H9 (cell line): Measurements from ENCODE around the gene LYZL6. TPM values are rescaled to one million over a fixed set of nuclear protein-coding genes. Genes with fewer than 3 reads are reported as not detected.

Source experiments
- DNase-seq: peaks from one replicate; pipeline ENCODE4 v3.0.0-alpha.2; 2017
- H2AFZ ChIP-seq: one replicate; pipeline ENCODE4 v1.6.1; 2013; ENCODE audit warnings: mild to moderate bottlenecking, low read length, control low read depth, moderate library complexity
- H2AK5ac ChIP-seq: 2 replicates; pipeline ENCODE4 v1.6.1; 2013; ENCODE audit warnings: low read length, control low read depth, mixed read lengths; ENCODE audit not compliant: insufficient read length
- H2BK120ac ChIP-seq: one replicate; pipeline ENCODE4 v1.6.1; 2013; ENCODE audit warnings: low read depth, mild to moderate bottlenecking, low read length, control low read depth, inconsistent platforms; ENCODE audit not compliant: poor library complexity, severe bottlenecking
- H2BK12ac ChIP-seq: 2 replicates; pipeline ENCODE4 v1.6.1; 2013; ENCODE audit warnings: low read length, control low read depth, mixed read lengths, low read depth; ENCODE audit not compliant: insufficient read length
- H2BK15ac ChIP-seq: 2 replicates; pipeline ENCODE4 v1.6.1; 2013; ENCODE audit warnings: low read depth, low read length, control low read depth
- H2BK20ac ChIP-seq: one replicate; pipeline ENCODE4 v1.6.1; 2013; ENCODE audit warnings: low read depth, mild to moderate bottlenecking, low read length, control low read depth, inconsistent platforms; ENCODE audit not compliant: poor library complexity, severe bottlenecking
- H2BK5ac ChIP-seq: 2 replicates; pipeline ENCODE4 v1.6.1; 2013; ENCODE audit warnings: low read length, control low read depth, mixed read lengths; ENCODE audit not compliant: insufficient read length
- H3K14ac ChIP-seq: 2 replicates; pipeline ENCODE4 v1.6.1; 2013; ENCODE audit warnings: low read length, control low read depth; ENCODE audit not compliant: insufficient read depth
- H3K18ac ChIP-seq: 2 replicates; pipeline ENCODE4 v1.6.1; 2013; ENCODE audit warnings: low read depth, mild to moderate bottlenecking, mixed read lengths, low read length, control low read depth; ENCODE audit not compliant: insufficient read length
- H3K23ac ChIP-seq: 2 replicates; pipeline ENCODE4 v1.6.1; 2013; ENCODE audit warnings: low read length, control low read depth, mixed read lengths, low read depth; ENCODE audit not compliant: insufficient read length
- H3K23me2 ChIP-seq: 2 replicates; pipeline ENCODE4 v1.6.1; 2013; ENCODE audit warnings: low read depth, mild to moderate bottlenecking, mixed read lengths, low read length, control low read depth; ENCODE audit not compliant: insufficient read length, poor library complexity, severe bottlenecking
- H3K27ac ChIP-seq: 2 replicates; pipeline ENCODE4 v1.5.1; 2013; ENCODE audit warnings: low read length, control low read depth, mixed read lengths, low read depth; ENCODE audit not compliant: insufficient read length
- H3K27me3 ChIP-seq: 2 replicates; pipeline ENCODE4 v1.6.1; 2013; ENCODE audit warnings: low read length, control low read depth, inconsistent platforms; ENCODE audit not compliant: insufficient read depth
- H3K4ac ChIP-seq: 2 replicates; pipeline ENCODE4 v1.6.1; 2013; ENCODE audit warnings: low read depth, mild to moderate bottlenecking, control low read depth, inconsistent platforms, low read length, moderate library complexity
- H3K4me1 ChIP-seq: 2 replicates; pipeline ENCODE4 v1.6.1; 2013; ENCODE audit warnings: low read length, control low read depth, inconsistent platforms; ENCODE audit not compliant: insufficient read depth
- H3K4me2 ChIP-seq: 2 replicates; pipeline ENCODE4 v1.6.1; 2013; ENCODE audit warnings: low read length, control low read depth, mixed read lengths; ENCODE audit not compliant: insufficient read length, insufficient read depth
- H3K56ac ChIP-seq: 2 replicates; pipeline ENCODE4 v1.6.1; 2013; ENCODE audit warnings: low read depth, mild to moderate bottlenecking, mixed read lengths, low read length, control low read depth; ENCODE audit not compliant: insufficient read length
- H3K79me1 ChIP-seq: 2 replicates; pipeline ENCODE4 v1.6.1; 2013; ENCODE audit warnings: low read depth, mild to moderate bottlenecking, moderate library complexity, low read length, control low read depth, inconsistent platforms; ENCODE audit not compliant: insufficient read depth, poor library complexity, severe bottlenecking
- H3K79me2 ChIP-seq: 2 replicates; pipeline ENCODE4 v1.6.1; 2013; ENCODE audit warnings: low read length, control low read depth, inconsistent platforms; ENCODE audit not compliant: insufficient read depth
- H3K9ac ChIP-seq: 2 replicates; pipeline ENCODE4 v1.6.1; 2013; ENCODE audit warnings: low read length, control low read depth, mixed read lengths; ENCODE audit not compliant: insufficient read length; ENCODE audit errors: extremely low read depth
- H3K9me3 ChIP-seq: one replicate; pipeline ENCODE4 v1.6.1; 2013; ENCODE audit warnings: low read depth, low read length, inconsistent platforms; ENCODE audit not compliant: control insufficient read depth
- H3T11ph ChIP-seq: one replicate; pipeline ENCODE4 v1.6.1; 2013; ENCODE audit warnings: mild to moderate bottlenecking, low read length, control low read depth, inconsistent platforms
- H4K20me1 ChIP-seq: one replicate; pipeline ENCODE4 v1.6.1; 2013; ENCODE audit not compliant: control insufficient read depth, insufficient read length, insufficient read depth
- H4K5ac ChIP-seq: 2 replicates; pipeline ENCODE4 v1.6.1; 2013; ENCODE audit warnings: low read depth, mild to moderate bottlenecking, mixed read lengths, low read length, control low read depth; ENCODE audit not compliant: insufficient read length
- H4K8ac ChIP-seq: replicated peaks from 2 replicates; pipeline ENCODE4 v1.6.1; 2013; ENCODE audit warnings: low read length, control low read depth, mixed read lengths, low read depth; ENCODE audit not compliant: insufficient read length
- H4K91ac ChIP-seq: 2 replicates; pipeline ENCODE4 v1.6.1; 2013; ENCODE audit warnings: low read depth, mild to moderate bottlenecking, moderate library complexity, mixed read lengths, low read length, control low read depth; ENCODE audit not compliant: insufficient read length
- H3K27ac Mint-ChIP-seq, 3 experiments: 2 replicates in 2 of 3; 3 replicates in 1 of 3; pipeline ENCODE4 v1.8.0; 2020 to 2021; ENCODE audit warnings: mixed read lengths in 3 of 3, mild to moderate bottlenecking in 1 of 3, moderate library complexity in 1 of 3
- H3K27me3 Mint-ChIP-seq: 2 replicates; pipeline ENCODE4 v1.8.0; 2021; ENCODE audit warnings: low read depth, mild to moderate bottlenecking, moderate library complexity, mixed read lengths
- H3K36me3 Mint-ChIP-seq, 3 experiments: 2 replicates in 2 of 3; 3 replicates in 1 of 3; pipeline ENCODE4 v1.8.0; 2020 to 2021; ENCODE audit warnings: low read depth in 3 of 3, mixed read lengths in 3 of 3; ENCODE audit not compliant: insufficient read depth in 1 of 3
- H3K4me1 Mint-ChIP-seq, 2 experiments: 2 replicates each; pipeline ENCODE4 v1.8.0; 2020; ENCODE audit warnings: mixed read lengths in 2 of 2
- H3K4me3 Mint-ChIP-seq, 2 experiments: 2 replicates in 1 of 2; 3 replicates in 1 of 2; pipeline ENCODE4 v1.8.0; 2020 to 2021; ENCODE audit warnings: mild to moderate bottlenecking in 2 of 2, mixed read lengths in 2 of 2, moderate library complexity in 1 of 2
- H3K9me3 Mint-ChIP-seq, 2 experiments: 2 replicates in 1 of 2; 3 replicates in 1 of 2; pipeline ENCODE4 v1.8.0; 2020; ENCODE audit warnings: mild to moderate bottlenecking in 2 of 2, mixed read lengths in 2 of 2, moderate library complexity in 1 of 2
- CTCF ChIP-seq: fragments of 200-600 bp; sonication (generic); conservative IDR thresholded peaks from 3 replicates; pipeline ENCODE4 v1.8.0; 2021; ENCODE audit warnings: antibody characterized with exemption, mild to moderate bottlenecking
- WGBS: extraction: QIAGEN DNeasy Blood & Tissue Kit; methylation state at CpG from one replicate; pipeline ENCODE4 v1.1.7; 2013; ENCODE audit warnings: missing lambda C conversion rate, low lambda C conversion rate, mixed read lengths; ENCODE audit not compliant: insufficient read length; ENCODE audit errors: extremely low coverage; 5-methylcytosine and 5-hydroxymethylcytosine counted together
- total RNA-seq: library from RNA; stranded (reverse); gene quantifications from 2 replicates; pipeline ENCODE4 v1.2.1, GENCODE V29; 2021

Gene LYZL6
- total RNA-seq, 1 experiment from 2014 or later, result not detected

DNA sequence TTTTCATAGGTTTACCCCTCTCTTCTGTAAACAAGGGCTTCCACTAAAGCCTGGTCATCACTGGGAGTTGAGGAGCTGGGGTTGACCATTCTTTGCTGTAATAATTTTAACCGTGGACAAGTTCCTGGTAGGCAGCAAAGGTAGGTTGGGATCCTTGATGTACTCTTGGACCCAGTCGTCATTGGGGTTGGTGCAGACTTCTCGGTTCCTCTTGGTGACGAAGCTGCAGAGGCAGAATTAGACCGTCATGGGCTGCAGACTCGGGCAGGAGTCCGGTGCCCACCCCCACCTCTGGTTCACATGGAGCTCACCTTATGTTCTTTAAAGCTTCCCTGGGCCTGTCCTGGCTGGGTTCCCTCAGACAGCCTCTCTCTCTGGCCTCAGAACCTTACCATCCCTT lies 34.0 kb upstream of the LYZL6 start:
- Histone ChIP-seq H2BK20ac (no peak overlapping the region), H2AFZ (no peak overlapping the region), H2BK5ac (no peak overlapping the region), H3K27me3 (no peaks in the 10 kb centered on the region), H3K23ac (no peak overlapping the region), H3K4me2 (no peak overlapping the region), H3T11ph (no peak overlapping the region), H4K8ac (no peak overlapping the region), H3K4me1 (no peaks in the 10 kb centered on the region), H3K9ac (no peak overlapping the region), H3K18ac (no peak overlapping the region), H4K91ac (no peak overlapping the region), H4K20me1 (no peaks in the 10 kb centered on the region), H3K9me3 (no peaks in the 10 kb centered on the region), H3K56ac (no peak overlapping the region), H3K27ac (no peak overlapping the region), H2BK12ac (no peak overlapping the region), H3K79me1 (no peaks in the 10 kb centered on the region), H3K4ac (no peak overlapping the region), H2BK120ac (no peak overlapping the region), H3K14ac (no peak overlapping the region), H4K5ac (no peak overlapping the region), H3K79me2 (no peaks in the 10 kb centered on the region), H3K23me2 (no peaks in the 10 kb centered on the region), H2BK15ac (no peak overlapping the region), H2AK5ac (no peak overlapping the region)
- Mint-ChIP-seq H3K27ac (no peak overlapping the region; a peak in 1 of 7 replicates), H3K4me1 (peaks cover 3 to 5% of the 10 kb centered on the region in 2 experiments; a peak in 2 of 4 replicates), H3K9me3 (no peaks in the 10 kb centered on the region), H3K4me3 (no peak overlapping the region), H3K36me3 (no peaks in the 10 kb centered on the region), H3K27me3 (peaks cover 2% of the 10 kb centered on the region)
- TF ChIP-seq CTCF, result no peak
- DNase-seq, result no peak
- WGBS, result no CpG with 5 or more reads among the region's 7 CpGs
